DOHH2 (cell line): ENCODE measurements around the gene FAM135A.
"Not testable (repeated sequence)": the region's sequence is repeated elsewhere in the genome, so short reads cannot be mapped to it uniquely, and the experiment has no call there.

Experiments
- H3F3A ChIP-seq: fragments of 200-600 bp; sonication (generic), shearing (Covaris generic); 2 replicates; pipeline ENCODE4 v1.6.0; 2016; ENCODE audit warnings: antibody characterized with exemption, mild to moderate bottlenecking; ENCODE audit not compliant: control insufficient read depth, insufficient read depth
- H3K27ac ChIP-seq: fragments of 200-600 bp; sonication (generic); 2 replicates; pipeline ENCODE4 v1.5.1; 2014; ENCODE audit warnings: low read depth, mild to moderate bottlenecking, low read length, moderate library complexity
- H3K27me3 ChIP-seq: fragments of 200-600 bp; sonication (generic); 2 replicates; pipeline ENCODE4 v1.6.1; 2014; ENCODE audit warnings: mild to moderate bottlenecking, low read length, mixed read lengths; ENCODE audit not compliant: control insufficient read depth
- H3K36me3 ChIP-seq: fragments of 200-600 bp; sonication (generic); 2 replicates; pipeline ENCODE4 v1.6.1; 2014; ENCODE audit warnings: mild to moderate bottlenecking, low read length, moderate library complexity, mixed read lengths; ENCODE audit not compliant: control insufficient read depth
- H3K4me1 ChIP-seq: fragments of 200-600 bp; sonication (generic); 2 replicates; pipeline ENCODE4 v1.6.1; 2014; ENCODE audit warnings: mild to moderate bottlenecking, low read length, mixed read lengths; ENCODE audit not compliant: control insufficient read depth
- H3K4me2 ChIP-seq: fragments of 200-600 bp; sonication (generic); 2 replicates; pipeline ENCODE4 v1.6.0; 2014; ENCODE audit warnings: mild to moderate bottlenecking, low read length, moderate library complexity
- H3K4me3 ChIP-seq: fragments of 200-600 bp; sonication (generic); 2 replicates; pipeline ENCODE4 v1.5.1; 2014; ENCODE audit warnings: mild to moderate bottlenecking, low read length, mixed read lengths
- H3K79me2 ChIP-seq: fragments of 200-600 bp; sonication (generic); 2 replicates; pipeline ENCODE4 v1.6.1; 2014; ENCODE audit warnings: mild to moderate bottlenecking, low read length, mixed read lengths; ENCODE audit not compliant: control insufficient read depth
- H3K9me2 ChIP-seq: fragments of 200-600 bp; sonication (generic); replicated peaks from 2 replicates; pipeline ENCODE4 v1.6.1; 2014; ENCODE audit warnings: mild to moderate bottlenecking, low read length, mixed read lengths; ENCODE audit not compliant: control insufficient read depth
- H3K9me3 ChIP-seq: fragments of 200-600 bp; sonication (generic); 2 replicates; pipeline ENCODE4 v1.6.1; 2014; ENCODE audit warnings: antibody characterized with exemption, low read length, mixed read lengths; ENCODE audit not compliant: control insufficient read depth, insufficient read depth
- H4K20me1 ChIP-seq: fragments of 200-600 bp; sonication (generic); 2 replicates; pipeline ENCODE4 v1.6.0; 2014; ENCODE audit warnings: low read depth, mild to moderate bottlenecking, antibody characterized with exemption, low read length, moderate library complexity; ENCODE audit not compliant: control insufficient read depth, insufficient read depth
- EZH2phosphoT487 ChIP-seq: fragments of 200-600 bp; sonication (generic); IDR thresholded peaks from 2 replicates; pipeline ENCODE4 v1.6.1; 2017; ENCODE audit warnings: borderline replicate concordance, mild to moderate bottlenecking, antibody characterized with exemption, low read length, moderate library complexity, mixed read lengths
- TF ChIP-seq, protein P1 (sequence below): fragments of 200-600 bp; sonication (generic); IDR thresholded peaks from one replicate; pipeline ENCODE4 v1.5.1; 2014; ENCODE audit warnings: antibody characterized with exemption, mild to moderate bottlenecking, low read depth, low read length; ENCODE audit not compliant: poor library complexity, severe bottlenecking

FAM135A gene

DNA sequence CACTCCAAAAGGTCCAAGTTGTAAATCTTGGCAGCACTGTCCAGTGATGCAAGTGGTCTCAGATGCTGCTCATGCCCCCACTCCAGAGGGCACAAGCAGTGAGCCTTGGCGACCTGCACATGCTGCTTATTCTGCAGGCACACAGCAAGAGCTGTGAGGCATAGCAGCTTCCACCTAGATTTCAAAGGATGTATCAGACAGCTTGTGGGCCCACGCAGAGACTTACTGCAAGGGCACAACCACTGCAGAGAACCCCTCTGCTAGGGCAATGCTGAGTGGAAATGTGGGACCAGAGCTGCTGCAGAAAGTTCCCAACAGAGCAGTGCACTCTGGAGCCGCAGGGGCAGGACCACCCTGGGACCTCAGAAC lies 179.8 kb downstream of the FAM135A start:
- Histone ChIP-seq H3K79me2 (no peaks in the 10 kb centered on the region), H3K9me3 (no peaks in the 10 kb centered on the region), H3K9me2 (no peaks in the 10 kb centered on the region), H3K36me3 (no peaks in the 10 kb centered on the region), H3K4me2 (no peak overlapping the region), H3K4me3 (no peak overlapping the region), H4K20me1 (no peaks in the 10 kb centered on the region), H3K27me3 (no peaks in the 10 kb centered on the region), H3F3A (no peaks in the 10 kb centered on the region), H3K27ac (no peak overlapping the region), H3K4me1 (no peaks in the 10 kb centered on the region)
- TF ChIP-seq, protein P1, sequence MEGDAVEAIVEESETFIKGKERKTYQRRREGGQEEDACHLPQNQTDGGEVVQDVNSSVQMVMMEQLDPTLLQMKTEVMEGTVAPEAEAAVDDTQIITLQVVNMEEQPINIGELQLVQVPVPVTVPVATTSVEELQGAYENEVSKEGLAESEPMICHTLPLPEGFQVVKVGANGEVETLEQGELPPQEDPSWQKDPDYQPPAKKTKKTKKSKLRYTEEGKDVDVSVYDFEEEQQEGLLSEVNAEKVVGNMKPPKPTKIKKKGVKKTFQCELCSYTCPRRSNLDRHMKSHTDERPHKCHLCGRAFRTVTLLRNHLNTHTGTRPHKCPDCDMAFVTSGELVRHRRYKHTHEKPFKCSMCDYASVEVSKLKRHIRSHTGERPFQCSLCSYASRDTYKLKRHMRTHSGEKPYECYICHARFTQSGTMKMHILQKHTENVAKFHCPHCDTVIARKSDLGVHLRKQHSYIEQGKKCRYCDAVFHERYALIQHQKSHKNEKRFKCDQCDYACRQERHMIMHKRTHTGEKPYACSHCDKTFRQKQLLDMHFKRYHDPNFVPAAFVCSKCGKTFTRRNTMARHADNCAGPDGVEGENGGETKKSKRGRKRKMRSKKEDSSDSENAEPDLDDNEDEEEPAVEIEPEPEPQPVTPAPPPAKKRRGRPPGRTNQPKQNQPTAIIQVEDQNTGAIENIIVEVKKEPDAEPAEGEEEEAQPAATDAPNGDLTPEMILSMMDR: no peak

DNA sequence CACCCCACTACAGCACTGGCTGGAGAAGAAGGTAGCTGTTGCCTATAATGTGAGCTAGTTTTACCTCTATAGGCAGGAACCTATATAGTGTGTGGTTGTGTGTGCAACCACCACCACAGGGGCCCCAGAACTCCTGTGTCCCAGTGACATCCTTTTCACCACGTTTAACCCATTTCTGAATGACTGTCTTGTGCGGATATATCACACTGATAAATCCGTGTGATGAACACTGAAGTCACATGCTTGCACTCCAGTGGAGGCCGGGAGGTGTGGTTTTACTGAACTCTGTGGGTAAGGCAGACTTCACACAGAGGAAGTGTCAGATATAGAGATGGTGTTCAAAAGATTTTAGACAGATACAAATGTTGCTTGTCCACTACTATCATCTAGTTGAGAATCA lies 185.9 kb downstream of the FAM135A start:
- TF ChIP-seq, protein P1: no peak
- no peak for TF ChIP-seq EZH2phosphoT487
- H3K4me3 ChIP-seq: no peak overlapping the region
- H3K4me1 ChIP-seq: no peaks in the 10 kb centered on the region
- no peaks in the 10 kb centered on the region for H3F3A ChIP-seq
- H3K9me3 ChIP-seq: peaks cover 2% of the 10 kb centered on the region; the same call in 1 of the 2 replicates
- H4K20me1 ChIP-seq: no peaks in the 10 kb centered on the region
- H3K27me3 ChIP-seq: no peaks in the 10 kb centered on the region
- H3K79me2 ChIP-seq: no peaks in the 10 kb centered on the region
- no peak overlapping the region for H3K4me2 ChIP-seq
- no peaks in the 10 kb centered on the region for H3K9me2 ChIP-seq
- no peak overlapping the region for H3K27ac ChIP-seq
- no peaks in the 10 kb centered on the region for H3K36me3 ChIP-seq

DNA sequence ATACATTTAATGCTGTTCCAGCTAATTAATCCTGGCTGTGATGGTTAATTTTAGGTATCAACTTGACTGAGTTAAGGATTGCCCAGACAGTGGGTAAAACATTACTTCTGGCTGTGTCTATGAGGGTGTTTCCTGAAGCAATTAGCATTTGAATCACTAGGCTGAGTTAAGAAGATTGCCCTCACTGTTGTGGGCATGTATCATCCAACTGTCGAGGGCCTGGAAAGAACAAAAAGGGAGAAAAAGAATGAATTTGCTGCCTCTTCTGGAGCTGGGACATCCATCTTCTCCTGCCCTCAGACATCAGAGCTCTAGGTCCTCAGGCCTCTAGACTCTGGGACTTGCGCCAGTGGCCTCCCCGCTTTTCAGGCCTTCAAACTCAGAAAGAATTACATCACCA lies 187.7 kb downstream of the FAM135A start:
- TF ChIP-seq, protein P1: no peak
- no peak for TF ChIP-seq EZH2phosphoT487
- Histone ChIP-seq H3K36me3 (no peaks in the 10 kb centered on the region), H3F3A (no peaks in the 10 kb centered on the region), H4K20me1 (no peaks in the 10 kb centered on the region), H3K4me3 (no peak overlapping the region), H3K4me1 (no peaks in the 10 kb centered on the region), H3K4me2 (no peak overlapping the region), H3K9me2 (no peaks in the 10 kb centered on the region), H3K9me3 (peaks cover 6% of the 10 kb centered on the region; the same call in 1 of the 2 replicates), H3K27me3 (no peaks in the 10 kb centered on the region), H3K27ac (no peak overlapping the region), H3K79me2 (no peaks in the 10 kb centered on the region)

DNA sequence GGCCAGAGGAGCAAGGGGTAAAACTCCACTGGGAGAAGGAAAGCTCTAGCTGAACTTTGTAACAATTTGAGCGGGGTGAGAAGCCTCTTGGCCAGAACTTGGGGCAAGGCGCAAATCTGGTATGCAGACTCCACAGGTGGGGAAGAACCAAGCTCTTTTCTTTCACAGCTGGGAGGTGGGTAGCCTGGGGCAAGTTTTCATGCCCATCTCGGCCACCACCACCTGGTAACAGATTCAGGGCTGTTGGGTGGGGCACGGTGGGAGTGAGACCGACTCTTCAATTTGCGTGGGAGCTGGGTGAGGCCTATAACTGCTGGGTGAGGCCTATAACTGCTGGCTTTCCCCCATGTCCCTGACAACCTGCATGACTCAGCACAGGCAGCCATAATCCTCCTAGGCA lies 190.9 kb downstream of the FAM135A start:
- H3K27me3 ChIP-seq: no peaks in the 10 kb centered on the region
- no peaks in the 10 kb centered on the region for H4K20me1 ChIP-seq
- no peak overlapping the region for H3K27ac ChIP-seq
- H3K4me1 ChIP-seq: no peaks in the 10 kb centered on the region
- H3K4me3 ChIP-seq: no peak overlapping the region
- no peaks in the 10 kb centered on the region for H3F3A ChIP-seq
- TF ChIP-seq, protein P1: no peak
- TF ChIP-seq EZH2phosphoT487: no peak
- no peaks in the 10 kb centered on the region for H3K9me2 ChIP-seq
- no peaks in the 10 kb centered on the region for H3K79me2 ChIP-seq
- no peaks in the 10 kb centered on the region for H3K36me3 ChIP-seq
- no peak overlapping the region for H3K4me2 ChIP-seq
- peaks cover 6% of the 10 kb centered on the region; the same call in 1 of the 2 replicates for H3K9me3 ChIP-seq

DNA sequence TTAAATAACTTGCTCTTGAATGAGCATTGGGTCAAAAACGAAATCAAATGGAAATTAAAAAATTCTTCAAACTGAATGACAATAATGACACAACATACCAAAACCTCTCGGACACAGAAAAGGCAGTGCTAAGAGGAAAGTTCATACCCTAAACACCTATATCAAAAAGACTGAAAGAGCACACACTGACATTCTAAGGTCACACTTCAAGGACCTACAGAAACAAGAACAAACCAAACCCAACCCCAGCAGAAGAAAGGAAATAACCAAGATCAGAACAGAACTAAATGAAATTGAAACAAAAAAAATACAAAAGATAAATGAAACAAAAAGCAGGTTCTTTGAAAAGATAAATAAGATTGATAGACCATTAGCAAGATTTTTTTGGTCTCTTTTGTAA lies 194.1 kb downstream of the FAM135A start:
- not testable (repeated sequence) for H3K4me3 ChIP-seq, H3K9me3 ChIP-seq, H3K9me2 ChIP-seq, H3K36me3 ChIP-seq, H3K27ac ChIP-seq, H3K79me2 ChIP-seq, H4K20me1 ChIP-seq, H3K4me1 ChIP-seq, H3K27me3 ChIP-seq, H3K4me2 ChIP-seq, H3F3A ChIP-seq
